Measurements from ENCODE around the gene RAB3C.

The RAB3C gene

GRCh38 chr5:58838729-58839128, 255.9 kb downstream of the RAB3C start:
- H3K4me1 ChIP-seq (ENCODE audit: insufficient read depth, low read length) = no peaks in the 10 kb centered on the region
- no peaks in the 10 kb centered on the region for H3K9me3 ChIP-seq (ENCODE audit: control insufficient read depth, insufficient read depth, low read length)
- no peaks in the 10 kb centered on the region for H3K36me3 ChIP-seq (ENCODE audit: insufficient read depth, low read length)
- no peak overlapping the region for H3K9ac ChIP-seq (ENCODE audit: low read depth, low read length)

- Histone ChIP-seq H3K36me3 (ENCODE audit: insufficient read depth, low read length) (no peaks in the 10 kb centered on the region), H3K4me1 (ENCODE audit: insufficient read depth, low read length) (no peaks in the 10 kb centered on the region)
These were observed 260.0 kb downstream of the RAB3C start for GRCh38 chr5:58842852-58843251.

DNA sequence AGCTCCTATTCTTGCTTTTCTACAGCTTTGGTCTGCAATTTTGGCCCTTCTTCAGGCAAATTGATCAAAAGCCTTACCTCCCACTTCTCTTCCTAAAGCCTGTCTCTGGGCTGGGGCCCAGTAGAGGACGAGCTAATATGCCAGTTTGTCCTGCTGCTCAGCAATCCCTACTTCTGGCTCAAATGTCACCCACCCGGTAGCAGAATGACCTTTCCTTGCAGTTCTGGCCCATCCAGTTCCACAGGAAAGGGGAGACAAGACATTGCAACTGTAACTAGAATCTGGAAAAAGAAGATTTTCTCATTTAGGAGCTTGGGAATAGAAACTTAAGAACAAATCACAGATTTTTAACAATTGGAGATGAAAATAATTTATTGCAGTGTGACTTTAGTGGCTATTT, 261.5 kb downstream of the RAB3C start:
- Histone ChIP-seq H3K9ac (ENCODE audit: low read depth, low read length) (no peak overlapping the region), H3K9me3 (ENCODE audit: control insufficient read depth, insufficient read depth, low read length) (no peaks in the 10 kb centered on the region), H3K4me1 (ENCODE audit: insufficient read depth, low read length) (no peaks in the 10 kb centered on the region; the same call in 1 of the 2 replicates), H3K36me3 (ENCODE audit: insufficient read depth, low read length) (no peaks in the 10 kb centered on the region)

More at GRCh38 chr5:58842852-58843251, 260.0 kb downstream of the RAB3C start:
- Histone ChIP-seq H3K9me3 (ENCODE audit: control insufficient read depth, insufficient read depth, low read length) (no peaks in the 10 kb centered on the region), H3K9ac (ENCODE audit: low read depth, low read length) (no peak overlapping the region)

DNA sequence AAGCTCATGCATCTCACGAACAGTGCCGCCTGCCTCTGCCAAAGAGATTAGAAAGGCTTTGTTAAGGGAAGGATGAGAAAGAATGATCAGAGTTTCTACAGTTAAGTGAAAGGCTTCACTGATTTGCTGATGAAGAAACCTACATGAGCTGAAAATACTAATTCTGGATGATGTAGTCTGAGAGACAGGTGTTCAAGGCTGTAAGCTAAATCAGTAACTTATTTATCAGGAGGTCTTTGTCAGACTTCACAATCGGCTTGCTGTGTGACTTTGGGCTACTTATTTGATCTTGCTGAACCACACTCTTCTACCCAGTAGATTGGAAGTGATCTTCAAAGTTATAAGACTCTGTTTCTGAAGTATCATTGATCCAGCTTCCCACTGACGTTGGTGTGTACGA, 264.2 kb downstream of the RAB3C start:
- H3K9me3 ChIP-seq (ENCODE audit: control insufficient read depth, insufficient read depth, low read length) = no peaks in the 10 kb centered on the region
- H3K4me1 ChIP-seq (ENCODE audit: insufficient read depth, low read length) = peaks cover 4% of the 10 kb centered on the region
- H3K9ac ChIP-seq (ENCODE audit: low read depth, low read length) = no peak overlapping the region
- no peaks in the 10 kb centered on the region for H3K36me3 ChIP-seq (ENCODE audit: insufficient read depth, low read length)

DNA sequence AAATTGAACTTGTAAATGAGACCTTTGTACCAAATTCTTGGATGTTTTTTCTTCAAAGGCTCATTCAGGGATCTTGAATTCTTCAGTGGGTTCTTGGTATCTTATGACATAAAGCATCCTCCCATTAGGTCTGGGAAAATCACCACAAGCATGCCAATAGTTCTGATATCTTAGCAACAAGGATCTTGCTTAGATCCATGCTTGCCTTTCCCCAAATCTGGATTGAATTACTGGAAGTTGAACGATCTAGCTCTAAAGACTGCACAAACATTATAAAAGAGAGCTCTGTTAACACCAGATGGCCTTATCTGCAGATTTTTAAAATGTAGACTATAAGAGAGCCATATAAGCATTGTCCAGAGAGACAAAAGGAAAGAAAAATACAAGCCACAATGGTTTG, 266.3 kb downstream of the RAB3C start:
- H3K36me3 ChIP-seq (ENCODE audit: insufficient read depth, low read length) = no peaks in the 10 kb centered on the region

DNA sequence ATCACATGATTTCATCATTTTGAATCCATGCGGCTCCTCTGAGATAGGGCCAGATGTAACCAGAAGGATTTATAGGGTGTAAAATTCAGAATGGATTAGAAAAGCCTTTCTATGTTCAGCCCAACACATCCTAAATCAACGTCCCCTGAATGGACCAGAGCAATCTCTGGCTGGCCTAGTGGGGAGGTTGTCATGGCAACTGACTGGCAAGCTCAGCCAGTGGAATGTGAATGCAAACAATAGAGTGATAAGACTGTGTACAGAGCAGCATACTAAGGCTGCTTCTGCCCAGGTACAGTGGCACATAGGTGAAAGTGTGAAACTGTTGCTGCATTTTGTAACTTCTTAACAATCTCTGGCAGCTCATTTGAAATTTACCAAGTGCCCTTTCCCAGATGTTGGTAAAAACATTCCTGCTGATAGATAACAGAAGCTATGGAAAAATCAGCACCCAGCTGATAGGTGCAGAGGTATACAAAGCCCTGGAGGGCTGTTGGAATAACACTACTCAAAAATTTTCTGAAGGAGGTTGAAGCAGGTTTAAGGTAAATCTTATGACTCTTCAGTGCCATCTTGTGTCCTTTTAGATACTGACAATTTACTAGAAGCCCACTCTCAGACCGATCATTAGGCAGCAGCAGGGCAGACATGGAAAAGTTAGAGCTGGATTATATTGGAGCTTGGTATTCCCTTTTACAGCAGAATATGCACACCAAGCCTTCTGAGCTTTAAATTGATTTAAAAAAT, 267.2 kb downstream of the RAB3C start:
- Histone ChIP-seq H3K9ac (ENCODE audit: low read depth, low read length) (no peak overlapping the region; the same call in 1 of the 2 replicates), H3K9me3 (ENCODE audit: control insufficient read depth, insufficient read depth, low read length) (no peaks in the 10 kb centered on the region), H3K4me1 (ENCODE audit: insufficient read depth, low read length) (peaks cover 4% of the 10 kb centered on the region), H3K36me3 (ENCODE audit: insufficient read depth, low read length) (no peaks in the 10 kb centered on the region)

More for the DNA sequence above, 266.3 kb downstream of the RAB3C start:
- H3K9me3 ChIP-seq (ENCODE audit: control insufficient read depth, insufficient read depth, low read length) = no peaks in the 10 kb centered on the region
- no peak overlapping the region; the same call in 1 of the 2 replicates for H3K9ac ChIP-seq (ENCODE audit: low read depth, low read length)
- peaks cover 4% of the 10 kb centered on the region for H3K4me1 ChIP-seq (ENCODE audit: insufficient read depth, low read length)

- Histone ChIP-seq H3K4me1 (ENCODE audit: insufficient read depth, low read length) (peaks cover 4% of the 10 kb centered on the region), H3K9ac (ENCODE audit: low read depth, low read length) (no peak overlapping the region), H3K9me3 (ENCODE audit: control insufficient read depth, insufficient read depth, low read length) (no peaks in the 10 kb centered on the region), H3K36me3 (ENCODE audit: insufficient read depth, low read length) (no peaks in the 10 kb centered on the region)
These were observed 268.3 kb downstream of the RAB3C start for GRCh38 chr5:58851153-58851552.

GRCh38 chr5:58851571-58851970, 268.7 kb downstream of the RAB3C start:
- peaks cover 4% of the 10 kb centered on the region for H3K4me1 ChIP-seq (ENCODE audit: insufficient read depth, low read length)
- H3K9ac ChIP-seq (ENCODE audit: low read depth, low read length) = no peak overlapping the region
- H3K36me3 ChIP-seq (ENCODE audit: insufficient read depth, low read length) = no peaks in the 10 kb centered on the region
- no peaks in the 10 kb centered on the region for H3K9me3 ChIP-seq (ENCODE audit: control insufficient read depth, insufficient read depth, low read length)

DNA sequence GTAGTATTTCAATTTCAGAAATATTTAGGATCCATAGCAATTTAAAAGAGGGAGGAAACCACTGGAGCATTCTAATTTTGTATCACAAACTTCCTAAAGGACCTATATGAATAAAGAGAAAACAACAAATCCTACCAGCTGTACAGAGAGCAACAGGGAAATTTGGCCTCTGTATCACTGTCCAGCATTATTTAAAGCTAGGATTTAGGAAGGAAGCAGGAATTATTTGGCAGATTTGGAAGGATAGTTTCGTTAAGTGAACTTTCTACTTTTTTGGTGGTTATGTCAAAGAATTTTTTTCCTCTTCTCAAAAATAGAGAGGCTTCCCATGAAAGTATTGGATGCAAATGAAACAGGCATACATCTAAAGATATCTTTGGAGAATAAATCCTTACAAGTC, 269.7 kb downstream of the RAB3C start:
- no peaks in the 10 kb centered on the region for H3K36me3 ChIP-seq (ENCODE audit: insufficient read depth, low read length)
- peaks cover 4% of the 10 kb centered on the region for H3K4me1 ChIP-seq (ENCODE audit: insufficient read depth, low read length)
- H3K9me3 ChIP-seq (ENCODE audit: control insufficient read depth, insufficient read depth, low read length) = no peaks in the 10 kb centered on the region
- no peak overlapping the region for H3K9ac ChIP-seq (ENCODE audit: low read depth, low read length)

GRCh38 chr5:58854441-58854840, 271.6 kb downstream of the RAB3C start:
- Histone ChIP-seq H3K4me1 (ENCODE audit: insufficient read depth, low read length) (peaks cover 4% of the 10 kb centered on the region), H3K9ac (ENCODE audit: low read depth, low read length) (no peak overlapping the region), H3K36me3 (ENCODE audit: insufficient read depth, low read length) (no peaks in the 10 kb centered on the region), H3K9me3 (ENCODE audit: control insufficient read depth, insufficient read depth, low read length) (no peaks in the 10 kb centered on the region)

- no peaks in the 10 kb centered on the region for H3K4me1 ChIP-seq (ENCODE audit: insufficient read depth, low read length)
- no peaks in the 10 kb centered on the region for H3K9me3 ChIP-seq (ENCODE audit: control insufficient read depth, insufficient read depth, low read length)
- H3K9ac ChIP-seq (ENCODE audit: low read depth, low read length) = no peak overlapping the region
- no peaks in the 10 kb centered on the region for H3K36me3 ChIP-seq (ENCODE audit: insufficient read depth, low read length)
These were observed 273.2 kb downstream of the RAB3C start for GRCh38 chr5:58855851-58856739.

GRCh38 chr5:58857609-58858008, 274.7 kb downstream of the RAB3C start:
- Histone ChIP-seq H3K36me3 (ENCODE audit: insufficient read depth, low read length) (no peaks in the 10 kb centered on the region), H3K4me1 (ENCODE audit: insufficient read depth, low read length) (no peaks in the 10 kb centered on the region), H3K9ac (ENCODE audit: low read depth, low read length) (no peak overlapping the region), H3K9me3 (ENCODE audit: control insufficient read depth, insufficient read depth, low read length) (no peaks in the 10 kb centered on the region)

DNA sequence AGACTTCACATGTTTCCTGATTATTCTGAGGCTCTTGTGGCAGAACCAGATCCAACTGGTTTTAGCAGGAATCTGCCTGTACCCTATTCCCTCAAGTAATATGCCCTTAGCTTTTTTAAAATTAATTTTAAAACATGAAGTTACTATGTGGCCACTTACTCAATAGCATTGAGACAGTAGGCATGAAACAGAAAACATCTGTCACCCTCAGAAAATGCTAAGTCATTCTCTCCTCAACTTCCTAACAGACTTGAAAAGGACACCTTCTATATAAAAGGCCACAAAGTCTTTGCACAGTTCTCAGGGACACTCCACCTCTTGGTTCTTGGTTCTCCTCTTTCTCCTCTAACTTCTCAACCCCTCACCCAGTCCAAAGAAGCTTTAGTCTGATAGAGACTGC, 277.8 kb downstream of the RAB3C start:
- H3K9ac ChIP-seq (ENCODE audit: low read depth, low read length) = no peak overlapping the region
- no peaks in the 10 kb centered on the region for H3K36me3 ChIP-seq (ENCODE audit: insufficient read depth, low read length)
- no peaks in the 10 kb centered on the region for H3K4me1 ChIP-seq (ENCODE audit: insufficient read depth, low read length)
- no peaks in the 10 kb centered on the region for H3K9me3 ChIP-seq (ENCODE audit: control insufficient read depth, insufficient read depth, low read length)

DNA sequence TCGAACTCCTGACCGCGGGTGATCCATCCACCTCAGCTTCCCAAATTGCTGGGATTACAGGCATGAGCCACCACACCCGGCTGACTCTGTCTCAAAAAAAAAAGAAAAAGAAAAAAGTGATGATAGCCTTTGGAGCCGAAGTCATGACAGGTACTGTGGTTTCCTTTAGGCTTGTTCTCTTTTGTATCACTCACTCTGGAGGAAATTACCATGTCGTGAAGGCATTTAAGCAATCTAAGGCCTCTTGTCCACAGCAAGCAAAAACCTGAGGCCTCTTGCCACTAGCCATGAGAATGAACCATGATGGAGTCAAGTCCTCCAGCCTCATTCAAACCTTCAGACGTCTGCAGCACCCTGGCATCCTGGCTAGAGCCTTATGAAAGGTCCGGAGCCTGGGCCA, 286.1 kb downstream of the RAB3C start:
- no peaks in the 10 kb centered on the region for H3K36me3 ChIP-seq (ENCODE audit: insufficient read depth, low read length)
- no peaks in the 10 kb centered on the region for H3K9me3 ChIP-seq (ENCODE audit: control insufficient read depth, insufficient read depth, low read length)
- no peak overlapping the region for H3K9ac ChIP-seq (ENCODE audit: low read depth, low read length)
- no peaks in the 10 kb centered on the region for H3K4me1 ChIP-seq (ENCODE audit: insufficient read depth, low read length)

Data from ES-I3 (cell line).